A549 (cell line): ENCODE results near the gene NLRP11. TPM values are rescaled to one million over a fixed set of nuclear protein-coding genes. Genes with fewer than 3 reads are reported as not detected.

Experiments used
- ATAC-seq, 2 experiments: fragments of 200-7000 bp in 1 of 2; fragments of >200 bp in 1 of 2; cut with Nextera tagmentation in 1 of 2; cut with Tn5 transposase in 1 of 2; 3 replicates each; pipeline versions ENCODE4 v1.8.0 to v1.9.1; 2018 to 2020; ENCODE audit warnings: mild to moderate bottlenecking in 1 of 2, moderate library complexity in 1 of 2
- CTCF ChIA-PET: fragments of 300-600 bp; sonication (Branson Sonifier 250); formaldehyde crosslinking; extraction: SDS; loops from one replicate; lab custom pipeline; 2021; ENCODE audit warnings: antibody characterized with exemption, inconsistent platforms; lab: Yijun Ruan, JAX
- POLR2A ChIA-PET: fragments of 350-600 bp; formaldehyde crosslinking; extraction: SDS; loops from one replicate; lab custom pipeline; 2021; ENCODE audit warnings: antibody characterized with exemption, inconsistent platforms; lab: Yijun Ruan, JAX
- DNase-seq, 2 experiments: peaks; one replicate each; pipeline versions ENCODE4 v3.0.0 to v3.0.0-alpha.2; 2011 to 2016; ENCODE audit warnings: low read depth in 1 of 2, low spot score in 1 of 2
- FAIRE-seq: peaks from 2 replicates; lab custom pipeline; 2011; peaks lifted over from hg19 to GRCh38; lab: Jason Lieb, UNC
- H3K27ac ChIP-seq, 2 experiments: fragments of >200 bp; sonication (Bioruptor Twin); formaldehyde crosslinking; 3 replicates each; pipeline ENCODE4 v1.5.1; 2016 to 2017
- H3K4me1 ChIP-seq: fragments of >200 bp; sonication (Bioruptor Twin); formaldehyde crosslinking; 3 replicates; pipeline ENCODE4 v1.6.1; 2016
- H3K4me2 ChIP-seq: fragments of >200 bp; sonication (Bioruptor Twin); formaldehyde crosslinking; 3 replicates; pipeline ENCODE4 v1.6.1; 2016
- H3K4me3 ChIP-seq: fragments of >200 bp; sonication (Bioruptor Twin); formaldehyde crosslinking; 3 replicates; pipeline ENCODE4 v1.5.1; 2016
- H3K9me3 ChIP-seq: fragments of >200 bp; sonication (Bioruptor Twin); formaldehyde crosslinking; 3 replicates; pipeline ENCODE4 v1.6.1; 2016
- BHLHE40 ChIP-seq: IDR thresholded peaks from 2 replicates; pipeline ENCODE4 v1.6.1; 2012; ENCODE audit warnings: low read depth, low read length, inconsistent platforms
- CBX2 ChIP-seq: fragments of 200-600 bp; sonication (generic); IDR thresholded peaks from 2 replicates; pipeline ENCODE4 v1.6.1; 2016; ENCODE audit warnings: low read depth, mild to moderate bottlenecking, borderline replicate concordance
- CHD2 ChIP-seq: fragments of 150-350 bp; IDR thresholded peaks from 2 replicates; pipeline ENCODE4 v1.6.1; 2014; ENCODE audit warnings: low read length; ENCODE audit not compliant: partially characterized antibody
- EHMT2 ChIP-seq: fragments of 200-600 bp; sonication (generic); IDR thresholded peaks from 2 replicates; pipeline ENCODE4 v1.6.1; 2016; ENCODE audit warnings: antibody characterized with exemption, low read depth, mild to moderate bottlenecking, moderate library complexity
- EP300 ChIP-seq, 2 experiments: fragments of >200 bp; sonication (Bioruptor Twin); formaldehyde crosslinking; IDR thresholded peaks; 2 replicates in 1 of 2; 3 replicates in 1 of 2; pipeline ENCODE4 v1.6.1; 2016 to 2017
- FOSB ChIP-seq: fragments of 250-450 bp; sonication (Bioruptor Pico); IDR thresholded peaks from 2 replicates; pipeline ENCODE4 v1.5.0; 2020; ENCODE audit warnings: mild to moderate bottlenecking, moderate library complexity
- GATA3 ChIP-seq: IDR thresholded peaks from 2 replicates; pipeline ENCODE4 v1.6.1; 2012; ENCODE audit warnings: borderline replicate concordance
- HES2 ChIP-seq: fragments of >200 bp; sonication (Bioruptor Twin); formaldehyde crosslinking; IDR thresholded peaks from 2 replicates; pipeline ENCODE4 v1.6.1; 2016
- HMGXB4 ChIP-seq: fragments of 250-450 bp; sonication (Bioruptor Pico); IDR thresholded peaks from 2 replicates; pipeline ENCODE4 v1.5.0; 2021; ENCODE audit warnings: mild to moderate bottlenecking, moderate library complexity, borderline replicate concordance
- KDM5A ChIP-seq: fragments of 200-600 bp; sonication (generic); IDR thresholded peaks from 2 replicates; pipeline ENCODE4 v1.6.1; 2016; ENCODE audit warnings: antibody characterized with exemption, mild to moderate bottlenecking
- MAX ChIP-seq: IDR thresholded peaks from 2 replicates; pipeline ENCODE4 v1.6.1; 2012
- MYC ChIP-seq: IDR thresholded peaks from 2 replicates; pipeline ENCODE4 v1.6.1; 2012; ENCODE audit warnings: mild to moderate bottlenecking, inconsistent platforms, low read length, improper control_type of control experiment, borderline replicate concordance
- PHF8 ChIP-seq: fragments of 200-600 bp; sonication (generic); IDR thresholded peaks from 2 replicates; pipeline ENCODE4 v1.6.1; 2016; ENCODE audit warnings: low read depth, mild to moderate bottlenecking, antibody characterized with exemption, moderate library complexity, borderline replicate concordance
- RNF2 ChIP-seq: fragments of 200-600 bp; sonication (generic); IDR thresholded peaks from 2 replicates; pipeline ENCODE4 v1.6.1; 2016; ENCODE audit warnings: low read depth, mild to moderate bottlenecking, antibody characterized with exemption, moderate library complexity, borderline replicate concordance
- SMC3 ChIP-seq: fragments of >200 bp; sonication (Bioruptor Twin); formaldehyde crosslinking; IDR thresholded peaks from 3 replicates; pipeline ENCODE4 v1.6.1; 2018; ENCODE audit warnings: inconsistent platforms
- ZC3H11A ChIP-seq: fragments of 450-650 bp; IDR thresholded peaks from 2 replicates; pipeline ENCODE4 v1.6.1; 2014; ENCODE audit warnings: antibody characterized with exemption, mild to moderate bottlenecking
- ZSCAN20 ChIP-seq: fragments of 250-450 bp; sonication (Bioruptor Pico); IDR thresholded peaks from 2 replicates; pipeline ENCODE4 v1.8.0; 2022; ENCODE audit warnings: mild to moderate bottlenecking, moderate library complexity
- WGBS: methylation state at CpG from one replicate; pipeline ENCODE4 v1.1.6; 2017; ENCODE audit errors: missing lambda C conversion rate; 5-methylcytosine and 5-hydroxymethylcytosine counted together
- polyA plus RNA-seq, 4 experiments: library from polyadenylated mRNA; depleted of rRNA in 3 of 4; stranded (reverse); fragments of >200 nt; fragmentation: RNase III in 1 of 4; extraction: RNeasy Plus Mini Kit Qiagen cat#74134 plus additional on column Dnase treatment in 1 of 4; gene quantifications; 2 replicates in 3 of 4; 3 replicates in 1 of 4; pipeline ENCODE4 v1.2.3, GENCODE V29; 2011 to 2017
- TF ChIP-seq, protein P1 (sequence below): fragments of >200 bp; sonication (Bioruptor Twin); formaldehyde crosslinking; IDR thresholded peaks from 3 replicates; pipeline ENCODE4 v1.6.1; 2016
- TF ChIP-seq, protein P2 (sequence below): IDR thresholded peaks from 2 replicates; pipeline ENCODE4 v1.6.1; 2012; ENCODE audit warnings: low read depth, borderline replicate concordance

NLRP11 gene
- polyA plus RNA-seq, 2 of the 4 experiments (the other 2 are of a cell fraction): 0.03 to 0.06 TPM

DNA sequence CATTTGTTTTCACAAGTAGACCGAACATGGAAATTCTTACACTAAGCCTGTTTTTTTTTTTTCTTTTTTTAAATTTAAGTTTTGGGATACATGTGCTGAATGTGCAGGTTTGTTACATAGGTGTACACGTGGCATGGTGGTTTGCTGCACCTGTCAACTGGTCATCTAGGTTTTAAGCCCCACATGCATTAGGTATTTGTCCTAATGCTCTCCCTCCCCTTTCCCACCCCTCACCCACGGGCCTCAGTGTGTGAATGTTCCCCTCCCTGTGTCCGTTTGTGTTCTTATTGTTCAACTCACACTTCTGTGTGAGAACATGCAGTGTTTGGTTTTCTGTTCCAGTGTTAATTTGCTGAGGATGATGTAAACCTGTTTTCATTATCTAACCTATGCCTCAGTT lies 7.1 kb upstream of the NLRP11 start:
- H3K4me3 ChIP-seq: no peak overlapping the region
- TF ChIP-seq BHLHE40 (no peak), CBX2 (no peak), MYC (no peak), HMGXB4 (no peak)
- TF ChIP-seq, protein P1, sequence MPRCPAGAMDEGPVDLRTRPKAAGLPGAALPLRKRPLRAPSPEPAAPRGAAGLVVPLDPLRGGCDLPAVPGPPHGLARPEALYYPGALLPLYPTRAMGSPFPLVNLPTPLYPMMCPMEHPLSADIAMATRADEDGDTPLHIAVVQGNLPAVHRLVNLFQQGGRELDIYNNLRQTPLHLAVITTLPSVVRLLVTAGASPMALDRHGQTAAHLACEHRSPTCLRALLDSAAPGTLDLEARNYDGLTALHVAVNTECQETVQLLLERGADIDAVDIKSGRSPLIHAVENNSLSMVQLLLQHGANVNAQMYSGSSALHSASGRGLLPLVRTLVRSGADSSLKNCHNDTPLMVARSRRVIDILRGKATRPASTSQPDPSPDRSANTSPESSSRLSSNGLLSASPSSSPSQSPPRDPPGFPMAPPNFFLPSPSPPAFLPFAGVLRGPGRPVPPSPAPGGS: no peak
- TF ChIP-seq, protein P2, sequence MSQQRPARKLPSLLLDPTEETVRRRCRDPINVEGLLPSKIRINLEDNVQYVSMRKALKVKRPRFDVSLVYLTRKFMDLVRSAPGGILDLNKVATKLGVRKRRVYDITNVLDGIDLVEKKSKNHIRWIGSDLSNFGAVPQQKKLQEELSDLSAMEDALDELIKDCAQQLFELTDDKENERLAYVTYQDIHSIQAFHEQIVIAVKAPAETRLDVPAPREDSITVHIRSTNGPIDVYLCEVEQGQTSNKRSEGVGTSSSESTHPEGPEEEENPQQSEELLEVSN: no peak
- TF ChIP-seq, all 56 proteins: peak for 0
- no peaks in the 10 kb centered on the region for H3K4me1 ChIP-seq
- H3K9me3 ChIP-seq: no peaks in the 10 kb centered on the region; the same call in 1 of the 3 replicates
- no peak for ATAC-seq
- FAIRE-seq: no peak
- H3K27ac ChIP-seq: no peak overlapping the region
- ChIA-PET POLR2A (no interaction called here), CTCF (interaction anchor here (0.6 kb wide), 1 partner anchor 437 kb away, joined by 3 read pairs; no protein-coding TSS in a partner anchor)
- no peak for DNase-seq
- no peak overlapping the region for H3K4me2 ChIP-seq
- 3% methylated on average over 4 of the region's 4 CpGs for WGBS

GRCh38 chr19:55838251-55838650 lies 6.5 kb upstream of the NLRP11 start:
- Histone ChIP-seq H3K9me3 (no peaks in the 10 kb centered on the region; the same call in 1 of the 3 replicates), H3K4me3 (no peak overlapping the region), H3K27ac (no peak overlapping the region)
- DNase-seq (no peak), ATAC-seq (no peak)
- POLR2A ChIA-PET: no interaction called here
- no peak for TF ChIP-seq RNF2
- TF ChIP-seq BHLHE40: no peak
- no peak for TF ChIP-seq KDM5A
- TF ChIP-seq EP300 (IDR thresholded peaks at IDR 0.05): no peak
- TF ChIP-seq SMC3: no peak
- TF ChIP-seq MAX: no peak
- no peak for TF ChIP-seq EHMT2
- no peak for TF ChIP-seq HES2
- TF ChIP-seq ZC3H11A: no peak
- TF ChIP-seq PHF8: no peak
- TF ChIP-seq ZSCAN20 (CRISPR knock-in tag): no peak
- no peak for TF ChIP-seq CHD2
- TF ChIP-seq, protein P1: no peak
- TF ChIP-seq FOSB (CRISPR knock-in tag): no peak
- no peak for TF ChIP-seq GATA3
- TF ChIP-seq, all 56 proteins: peak for 0
- H3K4me1 ChIP-seq: no peaks in the 10 kb centered on the region
- WGBS: 14% methylated on average over 3 of the region's 3 CpGs
- no peak overlapping the region for H3K4me2 ChIP-seq
- no peak for FAIRE-seq
- CTCF ChIA-PET: interaction anchor here (0.6 kb wide), 1 partner anchor 438 kb away, joined by 3 read pairs; no protein-coding TSS in a partner anchor
